OCI-LY7 (cell line): ENCODE measurements around the gene COPS6.

Experiments used
- CTCF ChIP-seq: fragments of 200-600 bp; sonication (generic); conservative IDR thresholded peaks from 2 replicates; pipeline ENCODE4 v1.5.1; 2014; ENCODE audit warnings: mild to moderate bottlenecking, antibody characterized with exemption, low read length, moderate library complexity, mixed read lengths
- EZH2phosphoT487 ChIP-seq: fragments of 200-600 bp; sonication (generic); IDR thresholded peaks from 2 replicates; pipeline ENCODE4 v1.6.1; 2018; ENCODE audit warnings: low read depth, borderline replicate concordance, mild to moderate bottlenecking, mixed run types, antibody characterized with exemption, low read length, moderate library complexity, mixed read lengths

GRCh38 chr7:100059251-100059739, 29.5 kb upstream of the COPS6 start:
- TF ChIP-seq CTCF (no peak), EZH2phosphoT487 (no peak)
